Skeletal muscle satellite cell (primary cell): ENCODE measurements around the gene ALKBH4.

Source experiments
- H3K27me3 ChIP-seq: 2 replicates; pipeline ENCODE4 v1.7.0; 2013; ENCODE audit warnings: low read length; ENCODE audit not compliant: control insufficient read depth, insufficient read depth
- H3K36me3 ChIP-seq: 2 replicates; pipeline ENCODE4 v1.7.0; 2013; ENCODE audit warnings: mild to moderate bottlenecking, control low read depth, low read length; ENCODE audit not compliant: insufficient read depth
- H3K4me1 ChIP-seq: 2 replicates; pipeline ENCODE4 v1.7.0; 2013; ENCODE audit warnings: low read length; ENCODE audit not compliant: control insufficient read depth, insufficient read depth
- H3K4me2 ChIP-seq: 2 replicates; pipeline ENCODE4 v1.7.0; 2013; ENCODE audit warnings: mild to moderate bottlenecking, low read length
- H3K4me3 ChIP-seq: 2 replicates; pipeline ENCODE4 v1.7.0; 2013; ENCODE audit warnings: low read length
- H3K9ac ChIP-seq: 2 replicates; pipeline ENCODE4 v1.7.0; 2013; ENCODE audit warnings: mild to moderate bottlenecking, low read depth, low read length, moderate library complexity
- H3K9me3 ChIP-seq: replicated peaks from 2 replicates; pipeline ENCODE4 v1.7.0; 2013; ENCODE audit warnings: mild to moderate bottlenecking, control low read depth, low read length

The ALKBH4 gene

DNA sequence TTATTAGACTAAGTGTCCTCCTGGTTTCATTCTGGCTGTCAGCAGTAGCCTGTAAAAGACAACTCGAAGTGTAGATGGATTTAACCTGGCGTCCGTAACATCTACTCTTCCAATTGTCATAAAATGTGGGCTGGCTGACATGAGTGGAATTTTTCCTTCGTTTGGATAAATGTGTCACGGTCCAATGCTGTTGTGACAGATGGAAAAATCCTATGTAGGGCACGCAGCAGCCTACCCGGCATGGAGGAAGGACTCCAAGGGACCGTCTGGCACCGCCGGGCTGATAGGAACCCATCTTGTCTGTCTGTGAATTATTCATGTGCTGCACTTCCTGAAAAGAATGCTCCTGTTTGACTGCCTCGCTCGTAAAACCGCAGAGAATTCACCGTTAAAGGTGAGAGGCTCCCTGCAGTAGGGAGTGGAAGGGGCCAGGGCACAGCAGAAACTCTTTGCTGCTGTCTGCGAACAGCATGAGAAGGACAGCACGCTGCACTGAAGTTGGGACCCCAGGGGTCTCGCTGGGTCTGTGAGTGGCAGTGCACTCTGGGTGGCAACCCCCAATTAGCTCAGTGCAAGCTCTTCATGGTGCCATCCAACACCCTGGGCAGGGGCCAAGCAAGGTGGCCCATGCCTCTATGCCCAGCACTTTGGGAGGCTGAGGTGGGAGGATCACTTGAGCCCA is 32.9 kb downstream of the ALKBH4 start:
- Histone ChIP-seq H3K36me3 (peaks cover 8% of the 10 kb centered on the region), H3K27me3 (no peaks in the 10 kb centered on the region), H3K4me2 (no peak overlapping the region), H3K4me3 (no peak overlapping the region), H3K9ac (no peak overlapping the region), H3K4me1 (peaks cover 7% of the 10 kb centered on the region), H3K9me3 (no peaks in the 10 kb centered on the region)

DNA sequence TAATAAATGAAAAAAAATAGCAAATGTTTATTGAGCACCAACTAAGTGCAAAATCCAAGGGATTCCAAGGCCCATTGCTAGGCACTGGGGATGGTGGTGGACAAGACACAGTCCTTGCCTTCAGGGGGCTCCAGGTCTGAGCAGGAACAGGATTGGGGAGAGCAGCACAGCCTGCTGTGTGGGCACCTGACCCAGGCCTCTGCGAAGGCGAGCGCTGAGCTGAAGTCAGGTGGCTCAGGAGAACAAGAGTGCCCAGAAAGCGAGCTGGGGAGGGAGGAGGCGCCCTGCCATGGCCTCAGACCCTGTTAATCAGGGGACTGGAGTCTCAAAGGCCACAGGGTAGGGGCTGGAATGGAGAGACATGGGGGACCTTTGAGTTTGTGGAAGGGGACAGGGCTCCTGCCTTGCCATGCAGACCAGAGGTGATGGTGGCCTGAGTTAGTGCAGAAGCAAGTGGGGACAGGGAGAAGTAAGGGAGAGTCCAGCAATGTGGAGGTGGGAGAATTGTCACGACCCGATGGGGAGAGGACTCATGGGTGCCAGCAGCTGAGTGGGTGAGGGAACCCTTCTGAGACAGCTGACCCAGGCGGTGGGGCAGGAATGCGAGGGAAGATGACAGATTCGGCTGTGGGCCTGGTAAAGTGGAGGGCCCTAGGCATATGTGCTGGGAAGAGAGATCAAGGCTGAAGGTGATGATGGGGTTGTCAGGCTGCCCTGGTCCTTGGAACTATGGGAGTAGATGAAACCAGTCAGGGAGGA is 35.3 kb downstream of the ALKBH4 start:
- Histone ChIP-seq H3K4me1 (peaks cover 3% of the 10 kb centered on the region), H3K9ac (no peak overlapping the region), H3K36me3 (peaks cover 23% of the 10 kb centered on the region), H3K4me2 (no peak overlapping the region), H3K4me3 (no peak overlapping the region), H3K9me3 (no peaks in the 10 kb centered on the region), H3K27me3 (no peaks in the 10 kb centered on the region)

DNA sequence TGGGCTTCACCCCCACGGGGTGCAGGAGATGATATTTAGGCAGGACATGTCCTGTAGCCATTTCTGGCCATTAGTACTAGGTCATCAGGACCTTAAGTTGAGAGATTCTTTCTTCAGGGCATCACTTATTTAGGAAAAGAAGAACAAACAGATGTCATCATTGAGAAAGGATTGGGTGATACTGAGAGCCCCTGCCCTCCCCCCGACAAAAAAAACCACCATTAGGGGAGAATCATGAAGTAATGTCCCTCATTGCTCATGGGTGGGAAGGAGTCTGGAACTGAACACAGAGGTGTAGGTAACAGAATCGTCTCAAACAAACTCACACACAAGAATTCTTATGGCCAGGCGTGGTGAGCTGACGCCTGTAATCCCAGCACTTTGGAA is 37.7 kb downstream of the ALKBH4 start:
- no peaks in the 10 kb centered on the region for H3K4me1 ChIP-seq
- peaks cover 34% of the 10 kb centered on the region for H3K36me3 ChIP-seq
- no peak overlapping the region for H3K9ac ChIP-seq
- H3K9me3 ChIP-seq = no peaks in the 10 kb centered on the region
- no peaks in the 10 kb centered on the region for H3K27me3 ChIP-seq
- no peak overlapping the region for H3K4me2 ChIP-seq
- H3K4me3 ChIP-seq = no peak overlapping the region

DNA sequence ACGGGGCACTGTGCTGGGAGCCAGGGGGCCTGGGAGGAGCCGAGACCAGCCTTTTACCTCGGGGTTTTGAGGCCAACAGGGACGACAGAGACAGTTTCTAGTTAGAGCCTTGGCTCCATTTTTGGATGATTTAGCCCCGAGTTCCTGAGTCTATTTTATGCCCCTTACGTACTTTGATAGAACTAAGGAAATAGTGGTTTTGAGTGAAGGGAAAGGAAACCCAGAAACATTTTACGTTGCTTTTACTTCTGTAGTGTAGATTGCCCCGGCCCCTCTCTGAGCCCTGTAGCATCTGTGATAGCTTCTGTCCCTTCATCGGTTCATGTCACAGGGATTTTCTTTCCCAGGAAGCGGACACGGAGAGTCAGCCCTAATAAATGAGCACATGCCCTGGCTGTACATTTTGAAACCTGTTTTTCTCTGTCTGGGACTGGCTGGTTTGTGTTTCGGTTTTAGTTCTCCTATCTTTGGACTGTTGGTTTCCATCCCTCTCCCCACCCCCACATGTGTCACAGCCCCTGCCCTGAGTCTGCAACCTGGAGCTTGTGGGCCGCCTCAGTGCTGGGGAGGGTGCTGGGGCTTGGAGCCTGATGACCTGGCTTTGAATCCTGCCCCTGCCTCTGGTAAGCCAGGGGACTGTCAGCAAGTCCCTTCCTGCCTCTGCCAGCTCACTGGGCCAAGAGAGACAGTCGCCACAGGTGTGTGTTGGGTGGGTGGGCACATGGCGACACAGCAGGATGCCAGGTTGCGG is 38.2 kb downstream of the ALKBH4 start:
- Histone ChIP-seq H3K9me3 (no peaks in the 10 kb centered on the region), H3K4me2 (no peak overlapping the region), H3K36me3 (peaks cover 34% of the 10 kb centered on the region), H3K4me1 (no peaks in the 10 kb centered on the region), H3K4me3 (no peak overlapping the region), H3K27me3 (no peaks in the 10 kb centered on the region), H3K9ac (no peak overlapping the region)

DNA sequence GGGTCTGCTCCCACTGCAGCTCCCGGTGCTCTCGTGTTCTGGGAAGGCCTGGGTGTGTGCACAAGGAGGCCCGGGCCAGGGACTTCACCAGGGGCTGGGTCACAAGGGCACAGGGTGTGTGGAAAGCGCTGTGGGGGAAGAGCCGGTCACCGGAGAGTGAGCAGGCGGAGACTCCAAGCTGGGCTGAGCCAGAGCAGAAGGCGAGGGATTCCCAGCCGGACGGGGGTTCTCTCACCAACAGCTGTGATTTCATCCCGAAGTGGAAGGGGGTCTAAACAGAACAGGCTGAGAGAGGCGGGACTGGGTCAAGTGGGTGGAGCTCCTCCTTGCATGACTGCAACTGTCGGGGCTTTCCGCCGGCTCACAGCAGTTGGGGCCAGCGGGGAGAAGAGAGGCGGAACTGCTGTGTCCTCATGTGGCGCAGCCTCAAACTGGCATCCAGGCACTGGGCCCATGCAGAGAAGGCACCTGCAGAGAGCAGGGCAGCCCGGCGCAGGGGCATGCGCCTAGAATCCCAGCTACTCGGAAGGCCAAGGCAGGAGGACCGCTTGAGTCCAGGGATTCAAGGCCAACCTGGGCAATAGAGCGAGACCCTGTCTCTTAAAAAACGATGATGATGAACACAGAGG is 38.9 kb downstream of the ALKBH4 start:
- Histone ChIP-seq H3K9ac (no peak overlapping the region), H3K9me3 (no peaks in the 10 kb centered on the region), H3K4me1 (no peaks in the 10 kb centered on the region), H3K4me3 (no peak overlapping the region), H3K27me3 (no peaks in the 10 kb centered on the region), H3K4me2 (no peak overlapping the region), H3K36me3 (peaks cover 37% of the 10 kb centered on the region)

DNA sequence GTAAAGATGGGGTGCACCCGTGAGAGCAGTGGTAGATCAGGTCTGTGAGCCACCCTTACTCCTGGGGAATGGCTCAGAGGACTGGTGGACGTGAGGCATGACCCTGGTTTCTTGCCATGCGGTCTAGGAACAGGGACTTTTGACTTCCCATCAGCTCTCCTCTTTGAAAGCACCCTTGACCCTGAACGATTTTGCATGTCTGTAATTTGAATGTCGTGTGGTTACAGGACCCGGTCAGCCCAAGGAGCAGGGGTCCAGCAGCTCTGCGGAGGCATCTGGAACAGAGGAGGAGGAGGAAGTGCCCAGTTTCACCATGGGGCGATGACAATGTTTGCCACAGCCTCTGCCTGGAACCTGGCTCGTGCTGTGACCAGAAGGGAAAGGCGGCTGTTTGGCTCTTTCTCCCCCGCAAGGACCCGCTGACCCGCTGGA is 39.9 kb downstream of the ALKBH4 start:
- Histone ChIP-seq H3K27me3 (no peaks in the 10 kb centered on the region), H3K4me2 (no peak overlapping the region), H3K9me3 (no peaks in the 10 kb centered on the region), H3K36me3 (peaks cover 42% of the 10 kb centered on the region), H3K4me1 (no peaks in the 10 kb centered on the region), H3K4me3 (no peak overlapping the region), H3K9ac (no peak overlapping the region)

DNA sequence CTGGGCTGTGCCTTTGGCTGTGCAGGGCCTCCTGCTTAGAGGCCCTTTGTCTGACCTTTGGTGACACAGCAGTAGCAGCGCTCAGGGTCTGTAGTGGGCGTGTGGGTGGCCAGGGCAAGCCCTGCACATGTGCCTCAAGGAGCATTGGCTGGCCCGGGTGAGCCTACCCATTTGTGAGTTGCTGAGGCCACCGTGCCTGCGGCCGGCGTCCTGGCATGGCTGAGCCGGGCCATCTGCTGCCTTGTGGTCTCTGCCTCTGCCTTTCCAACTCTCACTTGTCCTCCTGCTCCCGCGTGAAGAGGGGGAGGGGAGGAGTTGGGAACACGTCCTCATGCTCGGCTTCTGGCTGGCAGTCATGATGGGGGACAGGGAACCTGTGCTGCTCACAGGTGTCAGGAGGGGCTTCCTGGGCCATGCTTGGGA is 40.5 kb downstream of the ALKBH4 start:
- H3K9me3 ChIP-seq = no peaks in the 10 kb centered on the region
- H3K4me1 ChIP-seq = no peaks in the 10 kb centered on the region
- no peak overlapping the region for H3K4me2 ChIP-seq
- peaks cover 46% of the 10 kb centered on the region for H3K36me3 ChIP-seq
- no peak overlapping the region for H3K4me3 ChIP-seq
- H3K27me3 ChIP-seq = no peaks in the 10 kb centered on the region
- no peak overlapping the region for H3K9ac ChIP-seq

DNA sequence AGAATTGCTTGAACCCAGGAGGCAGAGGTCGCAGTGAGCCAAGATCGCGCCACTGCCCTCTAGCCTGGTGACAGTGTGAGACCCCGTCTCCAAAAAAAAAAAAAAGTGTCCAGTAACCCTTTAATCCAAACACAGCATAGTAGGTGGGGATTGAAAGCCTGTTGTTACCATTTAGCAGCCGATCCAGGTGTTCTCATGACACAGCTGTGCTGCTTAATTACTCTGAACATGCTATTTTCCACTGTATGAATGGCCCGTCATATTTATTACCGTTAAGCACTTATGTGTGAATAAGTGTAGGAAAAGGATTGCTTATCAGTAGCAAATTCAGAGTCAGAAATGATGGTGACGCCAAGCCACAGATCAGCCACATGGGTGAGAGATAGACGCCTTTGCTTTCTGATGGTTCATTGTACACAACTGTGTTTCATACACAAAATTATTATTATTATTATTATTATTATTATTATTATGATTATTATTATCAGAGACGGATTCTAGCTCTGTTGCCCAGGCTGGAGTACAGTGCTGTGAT is 42.9 kb downstream of the ALKBH4 start:
- no peak overlapping the region for H3K4me2 ChIP-seq
- H3K4me3 ChIP-seq = no peak overlapping the region
- H3K36me3 ChIP-seq = peaks cover 57% of the 10 kb centered on the region
- no peaks in the 10 kb centered on the region for H3K9me3 ChIP-seq
- H3K9ac ChIP-seq = no peak overlapping the region
- no peaks in the 10 kb centered on the region for H3K27me3 ChIP-seq
- H3K4me1 ChIP-seq = no peaks in the 10 kb centered on the region

DNA sequence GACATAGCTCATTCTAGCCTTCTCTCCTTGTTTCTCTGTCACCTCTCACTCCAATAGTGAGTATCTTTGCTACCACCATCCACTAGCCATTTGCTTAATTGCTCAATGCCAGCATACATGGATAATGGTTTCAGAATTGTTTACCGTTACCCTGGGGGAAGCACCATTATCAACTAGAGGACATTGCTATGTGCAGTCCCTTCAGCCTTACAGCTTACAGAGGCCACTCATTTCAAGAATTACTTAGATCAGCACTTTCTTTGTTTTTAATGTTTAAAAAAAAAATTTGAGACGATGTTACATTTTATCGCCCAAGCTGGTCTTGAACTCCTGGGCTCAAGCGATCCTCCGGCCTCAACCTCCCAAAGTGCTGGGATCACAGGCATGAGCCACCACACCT is 46.1 kb downstream of the ALKBH4 start:
- no peak overlapping the region for H3K9ac ChIP-seq
- H3K9me3 ChIP-seq = no peaks in the 10 kb centered on the region
- no peak overlapping the region for H3K4me3 ChIP-seq
- H3K4me2 ChIP-seq = no peak overlapping the region
- H3K36me3 ChIP-seq = peaks cover 47% of the 10 kb centered on the region
- no peaks in the 10 kb centered on the region for H3K27me3 ChIP-seq
- no peaks in the 10 kb centered on the region for H3K4me1 ChIP-seq

DNA sequence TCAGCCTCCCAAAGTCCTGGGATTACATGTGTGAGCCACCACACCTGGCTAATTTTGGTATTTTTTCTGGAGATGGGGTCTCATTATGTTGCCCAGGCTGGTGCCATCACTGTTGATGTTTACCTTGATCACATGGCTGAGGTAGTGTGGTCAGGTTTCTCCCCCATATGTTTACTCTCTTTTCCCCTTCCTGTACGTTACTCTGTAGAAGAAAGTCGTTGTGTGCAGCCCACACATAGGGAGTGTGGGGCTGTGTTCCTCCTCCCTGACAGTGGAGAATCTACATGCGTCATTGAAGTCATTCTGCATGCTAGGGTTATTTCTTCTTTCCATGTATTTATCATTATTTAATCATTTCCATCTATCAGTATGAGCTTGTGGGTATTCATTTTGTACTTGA is 47.6 kb downstream of the ALKBH4 start:
- no peaks in the 10 kb centered on the region for H3K9me3 ChIP-seq
- peaks cover 3% of the 10 kb centered on the region for H3K4me1 ChIP-seq
- H3K27me3 ChIP-seq = no peaks in the 10 kb centered on the region
- no peak overlapping the region for H3K4me2 ChIP-seq
- peaks cover 51% of the 10 kb centered on the region for H3K36me3 ChIP-seq
- H3K4me3 ChIP-seq = no peak overlapping the region
- no peak overlapping the region for H3K9ac ChIP-seq

DNA sequence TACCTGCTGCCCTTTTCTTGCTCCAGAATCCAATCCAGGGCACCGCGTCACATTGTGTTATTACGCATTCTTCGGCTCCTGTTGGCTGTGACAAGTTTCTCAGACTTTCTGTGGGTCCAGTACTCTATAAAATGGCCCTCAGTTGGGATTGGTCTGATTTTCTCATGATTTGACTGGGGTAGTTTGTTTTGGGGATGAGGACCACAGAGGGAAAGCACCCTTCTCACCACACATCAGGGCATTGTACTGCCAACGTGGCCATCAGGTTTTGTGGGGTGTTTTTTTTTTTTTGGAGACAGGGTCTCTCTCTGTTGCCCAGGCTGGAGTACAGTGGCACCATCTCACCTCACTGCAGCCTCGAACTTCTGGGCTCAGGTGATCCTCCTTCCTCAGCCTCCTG is 48.3 kb downstream of the ALKBH4 start:
- H3K9me3 ChIP-seq = no peaks in the 10 kb centered on the region
- no peaks in the 10 kb centered on the region for H3K27me3 ChIP-seq
- no peak overlapping the region for H3K9ac ChIP-seq
- peaks cover 3% of the 10 kb centered on the region for H3K4me1 ChIP-seq
- no peak overlapping the region for H3K4me3 ChIP-seq
- H3K4me2 ChIP-seq = no peak overlapping the region
- H3K36me3 ChIP-seq = peaks cover 51% of the 10 kb centered on the region
